Measurements from ENCODE around the gene SND1. TPM values are rescaled to one million over a fixed set of nuclear protein-coding genes. Genes with fewer than 3 reads are reported as not detected.

SND1 gene
- total and polyA plus RNA-seq, 2 donors (not counting 1 experiment from before 2014, with no cell fraction given) = 44.4 to 165 TPM

DNA sequence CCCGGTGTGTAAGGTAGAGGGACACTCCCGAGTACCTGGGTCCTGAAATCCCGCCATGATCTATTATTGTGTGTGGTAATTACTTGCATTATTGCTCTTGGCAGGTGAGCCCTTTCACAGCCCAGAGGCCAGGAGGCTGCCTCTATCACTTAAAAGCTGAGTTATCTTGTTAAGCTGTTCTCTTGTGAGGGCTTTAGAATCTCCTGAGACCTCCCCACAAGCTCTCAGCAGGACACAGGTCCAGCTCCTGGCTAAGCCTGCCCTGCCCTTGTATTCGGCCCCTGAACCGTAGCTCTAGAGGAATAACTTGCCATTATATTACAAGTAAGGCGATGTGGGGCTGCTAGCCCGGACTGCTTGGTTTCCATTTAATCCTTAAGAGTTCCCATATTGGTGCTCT, 13.9 kb downstream of the SND1 start:
- H3K79me2 ChIP-seq (ENCODE audit: control insufficient read depth, insufficient read depth, low read length) = peaks cover 95% of the 10 kb centered on the region
- no peak overlapping the region for H3K9ac ChIP-seq (ENCODE audit: low read length)
- no peaks in the 10 kb centered on the region for H3K4me1 ChIP-seq (ENCODE audit: control insufficient read depth in 2 of 2, insufficient read depth in 2 of 2, low read length in 2 of 2)
- H4K20me1 ChIP-seq (ENCODE audit: control insufficient read depth, insufficient read depth, low read length, poor library complexity, severe bottlenecking) = peaks cover 69% of the 10 kb centered on the region
- no peak overlapping the region for H2AFZ ChIP-seq (ENCODE audit: insufficient read depth, low read depth, low read length, poor library complexity, severe bottlenecking)
- no peak for TF ChIP-seq EZH2 (IDR thresholded peaks at IDR 0.05; ENCODE audit: borderline replicate concordance, insufficient read depth, low read depth, low read length, poor library complexity, severe bottlenecking)
- TF ChIP-seq, protein P1, sequence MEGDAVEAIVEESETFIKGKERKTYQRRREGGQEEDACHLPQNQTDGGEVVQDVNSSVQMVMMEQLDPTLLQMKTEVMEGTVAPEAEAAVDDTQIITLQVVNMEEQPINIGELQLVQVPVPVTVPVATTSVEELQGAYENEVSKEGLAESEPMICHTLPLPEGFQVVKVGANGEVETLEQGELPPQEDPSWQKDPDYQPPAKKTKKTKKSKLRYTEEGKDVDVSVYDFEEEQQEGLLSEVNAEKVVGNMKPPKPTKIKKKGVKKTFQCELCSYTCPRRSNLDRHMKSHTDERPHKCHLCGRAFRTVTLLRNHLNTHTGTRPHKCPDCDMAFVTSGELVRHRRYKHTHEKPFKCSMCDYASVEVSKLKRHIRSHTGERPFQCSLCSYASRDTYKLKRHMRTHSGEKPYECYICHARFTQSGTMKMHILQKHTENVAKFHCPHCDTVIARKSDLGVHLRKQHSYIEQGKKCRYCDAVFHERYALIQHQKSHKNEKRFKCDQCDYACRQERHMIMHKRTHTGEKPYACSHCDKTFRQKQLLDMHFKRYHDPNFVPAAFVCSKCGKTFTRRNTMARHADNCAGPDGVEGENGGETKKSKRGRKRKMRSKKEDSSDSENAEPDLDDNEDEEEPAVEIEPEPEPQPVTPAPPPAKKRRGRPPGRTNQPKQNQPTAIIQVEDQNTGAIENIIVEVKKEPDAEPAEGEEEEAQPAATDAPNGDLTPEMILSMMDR (IDR thresholded peaks at IDR 0.05) = no peak
- H3K4me3 Mint-ChIP-seq = no peak overlapping the region
- DNase-seq (no peak), ATAC-seq (ENCODE audit: low read depth) (no peak)
- H3K4me2 ChIP-seq (replicated peaks; ENCODE audit: low read depth, low read length, poor library complexity, severe bottlenecking) = no peak overlapping the region
- ChIA-PET CTCF (no interaction called here), POLR2A (interaction anchor here (0.6 kb wide), 1 partner anchor 29 kb away, joined by 4 read pairs; no protein-coding TSS in a partner anchor)
- H3K4me3 ChIP-seq (ENCODE audit: control extremely low read depth in 1 of 5, extremely low read depth in 1 of 5, insufficient read depth in 1 of 5, low read depth in 2 of 5, low read length in 4 of 5) = no peak overlapping the region
- H3K36me3 ChIP-seq (replicated peaks in 1 of 2; ENCODE audit: control extremely low read depth in 1 of 2, control insufficient read depth in 1 of 2, extremely low read depth in 1 of 2, insufficient read depth in 2 of 2, low read length in 1 of 2) = peaks cover 0 to 14% of the 10 kb centered on the region in 2 experiments
- 100% methylated on average over 1 of the region's 7 CpGs for WGBS (ENCODE audit: insufficient coverage)
- no peaks in the 10 kb centered on the region for H3K9me3 Mint-ChIP-seq (ENCODE audit: insufficient read depth)
- H3K27ac ChIP-seq (ENCODE audit: low read length in 2 of 2) = no peak overlapping the region
- H3K27me3 Mint-ChIP-seq = no peaks in the 10 kb centered on the region
- no peak overlapping the region for H3K27ac Mint-ChIP-seq
- no peaks in the 10 kb centered on the region for H3K27me3 ChIP-seq (replicated peaks in 1 of 4; ENCODE audit: control extremely low read depth in 1 of 4, control insufficient read depth in 3 of 4, insufficient read depth in 4 of 4, low read length in 3 of 4)
- H3K9me3 ChIP-seq (ENCODE audit: control extremely low read depth in 1 of 3, control insufficient read depth in 2 of 3, insufficient read depth in 1 of 3, low read length in 2 of 3) = no peaks in the 10 kb centered on the region
- H3K4me1 Mint-ChIP-seq = peaks cover 31% of the 10 kb centered on the region
- intact Hi-C loops (cut with micrococcal nuclease) = no loop called here

DNA sequence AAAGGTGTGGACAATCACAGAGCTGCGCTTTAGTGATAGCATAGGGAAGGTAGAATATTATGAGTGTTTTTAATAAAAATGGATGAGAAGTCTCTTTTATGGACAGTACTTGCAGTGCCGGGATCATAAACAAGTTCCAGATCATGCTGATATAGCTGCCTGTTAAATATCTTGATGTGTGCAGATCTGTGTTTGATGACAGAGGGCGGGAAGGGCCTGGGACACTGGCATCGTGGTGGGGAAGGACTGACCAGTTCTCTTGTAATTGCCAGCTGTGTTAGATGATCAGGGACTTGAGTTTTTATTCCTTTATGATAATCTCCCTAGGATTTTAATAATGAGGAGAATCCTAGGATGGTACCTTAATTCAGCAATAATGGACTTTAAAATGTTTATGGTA, 14.6 kb downstream of the SND1 start:
- Histone ChIP-seq H4K20me1 (ENCODE audit: control insufficient read depth, insufficient read depth, low read length, poor library complexity, severe bottlenecking) (peaks cover 68% of the 10 kb centered on the region), H3K9me3 (ENCODE audit: control extremely low read depth in 1 of 3, control insufficient read depth in 2 of 3, insufficient read depth in 1 of 3, low read length in 2 of 3) (no peaks in the 10 kb centered on the region), H3K4me1 (ENCODE audit: control insufficient read depth in 2 of 2, insufficient read depth in 2 of 2, low read length in 2 of 2) (no peaks in the 10 kb centered on the region), H3K4me3 (ENCODE audit: control extremely low read depth in 1 of 5, extremely low read depth in 1 of 5, insufficient read depth in 1 of 5, low read depth in 2 of 5, low read length in 4 of 5) (no peak overlapping the region), H2AFZ (ENCODE audit: insufficient read depth, low read depth, low read length, poor library complexity, severe bottlenecking) (no peak overlapping the region), H3K9ac (ENCODE audit: low read length) (no peak overlapping the region), H3K36me3 (replicated peaks in 1 of 2; ENCODE audit: control extremely low read depth in 1 of 2, control insufficient read depth in 1 of 2, extremely low read depth in 1 of 2, insufficient read depth in 2 of 2, low read length in 1 of 2) (peaks cover 0 to 14% of the 10 kb centered on the region in 2 experiments), H3K27me3 (replicated peaks in 1 of 4; ENCODE audit: control extremely low read depth in 1 of 4, control insufficient read depth in 3 of 4, insufficient read depth in 4 of 4, low read length in 3 of 4) (no peaks in the 10 kb centered on the region), H3K79me2 (ENCODE audit: control insufficient read depth, insufficient read depth, low read length) (peaks cover 95% of the 10 kb centered on the region), H3K4me2 (replicated peaks; ENCODE audit: low read depth, low read length, poor library complexity, severe bottlenecking) (no peak overlapping the region), H3K27ac (ENCODE audit: low read length in 2 of 2) (no peak overlapping the region)
- no peak overlapping the region for H3K4me3 Mint-ChIP-seq
- H3K27ac Mint-ChIP-seq = no peak overlapping the region
- ATAC-seq (ENCODE audit: low read depth) (no peak), DNase-seq (no peak)
- WGBS (ENCODE audit: insufficient coverage) = 85% methylated on average over 4 of the region's 4 CpGs
- CTCF ChIA-PET = no interaction called here
- H3K9me3 Mint-ChIP-seq (ENCODE audit: insufficient read depth) = no peaks in the 10 kb centered on the region
- peaks cover 30% of the 10 kb centered on the region for H3K4me1 Mint-ChIP-seq
- POLR2A ChIA-PET = no interaction called here
- TF ChIP-seq, protein P1 (IDR thresholded peaks at IDR 0.05) = no peak
- TF ChIP-seq EZH2 (IDR thresholded peaks at IDR 0.05; ENCODE audit: borderline replicate concordance, insufficient read depth, low read depth, low read length, poor library complexity, severe bottlenecking) = no peak
- intact Hi-C loops (cut with micrococcal nuclease) = no loop called here
- H3K27me3 Mint-ChIP-seq = no peaks in the 10 kb centered on the region

All from B cell (primary cell).